Glomerular endothelial cell (primary cell): ENCODE measurements around the gene CTSA. TPM values are rescaled to one million over a fixed set of nuclear protein-coding genes. Genes with fewer than 3 reads are reported as not detected.
A peak's percentile ranks its signal among the peaks of the same experiment; 100 is the strongest.

Experiments
- DNase-seq: peaks from one replicate; pipeline ENCODE4 v3.0.0-alpha.2; 2011; ENCODE audit warnings: low read depth, low spot score; ENCODE audit errors: extremely low read depth
- total RNA-seq: library from RNA; depleted of rRNA; stranded (reverse); fragments of >200 nt; gene quantifications from 2 replicates; pipeline ENCODE4 v1.2.3, GENCODE V29; 2015

CTSA gene
- total RNA-seq, 1 donor from 2014 or later: 234 TPM

DNA sequence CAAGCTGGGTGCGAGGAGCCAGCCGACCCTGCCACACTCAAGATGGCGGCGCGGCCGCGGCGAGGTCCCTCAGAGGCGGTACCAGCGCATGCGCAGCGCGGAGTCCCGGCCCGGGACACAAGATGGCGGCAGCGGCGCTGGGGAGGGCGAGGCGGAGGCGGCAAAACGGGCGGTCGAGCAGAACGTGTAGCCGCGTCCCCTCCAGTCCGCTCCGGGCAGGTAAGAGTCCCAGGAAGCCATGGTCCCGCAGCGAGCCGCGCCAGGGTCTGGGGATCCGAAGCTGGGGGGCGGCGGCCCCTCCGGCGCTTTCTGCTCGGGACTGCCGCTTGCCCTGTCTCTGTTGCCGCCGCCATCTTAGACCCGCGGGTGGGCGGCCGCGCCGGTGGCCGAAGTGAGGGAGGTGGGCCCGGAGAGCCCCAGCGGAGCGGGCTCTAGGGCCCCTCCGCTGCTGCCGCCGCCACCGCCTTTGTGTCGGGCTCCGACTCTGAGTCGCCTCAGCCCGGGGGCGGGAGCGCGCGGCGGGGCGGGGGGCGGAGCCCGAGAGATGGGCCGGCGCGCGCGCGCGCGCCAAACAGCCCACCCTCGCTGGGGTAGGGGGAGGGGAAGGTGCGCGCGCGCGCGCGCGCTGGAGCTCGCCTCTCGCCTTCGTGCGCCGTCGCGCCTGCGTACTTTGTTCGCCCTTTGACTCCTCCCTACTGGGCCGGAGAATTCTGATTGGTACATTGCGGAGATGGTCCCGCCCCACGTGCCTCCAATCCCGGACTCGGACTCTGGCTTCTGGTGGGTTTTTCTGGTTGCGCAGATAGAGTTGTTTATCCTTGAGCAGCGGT is 43.7 kb downstream of the CTSA start, which contains the start of gene PCIF1:
PCIF1 (plus strand) TSS at position 98 of the 830 bp plus-strand sequence. CDS start 4,317 bp downstream, outside the sequence.
- DNase-seq: peak; percentile 95

DNA sequence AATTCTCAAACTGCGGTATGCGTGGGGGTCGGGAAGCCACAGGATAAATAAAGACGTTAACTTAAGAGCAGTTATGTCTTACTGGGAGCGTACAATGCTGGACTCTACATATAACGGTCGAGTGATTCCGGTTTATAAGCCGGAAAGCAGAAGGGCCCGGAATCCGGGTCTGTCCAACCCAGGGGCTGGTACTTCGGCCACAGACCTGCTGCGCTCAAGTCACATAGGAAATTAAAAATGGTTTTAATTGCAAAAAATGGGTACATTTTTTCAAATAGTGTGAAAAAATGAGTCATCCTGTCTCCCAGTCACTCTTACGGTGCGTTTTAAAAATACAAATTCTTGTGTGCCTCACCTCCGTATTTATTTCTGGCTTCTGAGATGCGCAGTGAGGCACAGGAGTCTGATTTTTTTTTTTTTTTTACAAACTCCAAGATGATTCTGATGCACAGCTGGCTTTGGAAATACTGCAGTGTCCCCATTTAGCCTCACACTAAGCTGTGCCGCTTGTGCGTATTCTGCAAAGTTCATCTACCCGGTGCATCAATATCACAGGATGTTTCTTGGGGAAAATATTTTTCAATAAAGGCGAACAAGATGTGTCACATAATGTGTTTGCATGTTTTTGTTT is 44.4 kb downstream of the CTSA start:
- no peak for DNase-seq

DNA sequence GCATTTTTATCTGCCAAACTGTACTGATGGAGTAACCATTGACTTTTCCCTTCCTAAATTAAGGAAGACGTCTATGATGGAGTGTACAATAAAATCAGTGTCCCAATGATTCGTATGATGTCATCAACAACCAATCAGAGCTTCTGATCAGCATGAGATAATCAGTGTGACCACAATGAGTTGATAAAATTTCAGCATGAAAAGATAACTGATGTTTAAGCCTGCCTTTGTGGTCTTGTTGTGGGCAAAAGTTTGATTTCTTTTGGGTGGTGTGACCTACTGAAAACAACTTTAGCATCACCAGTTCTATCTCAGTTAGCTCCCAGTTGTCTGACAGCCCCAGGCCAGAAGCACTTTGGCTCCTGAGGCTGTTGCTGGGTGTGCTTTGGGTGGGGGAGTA is 46.6 kb downstream of the CTSA start:
- no peak for DNase-seq

DNA sequence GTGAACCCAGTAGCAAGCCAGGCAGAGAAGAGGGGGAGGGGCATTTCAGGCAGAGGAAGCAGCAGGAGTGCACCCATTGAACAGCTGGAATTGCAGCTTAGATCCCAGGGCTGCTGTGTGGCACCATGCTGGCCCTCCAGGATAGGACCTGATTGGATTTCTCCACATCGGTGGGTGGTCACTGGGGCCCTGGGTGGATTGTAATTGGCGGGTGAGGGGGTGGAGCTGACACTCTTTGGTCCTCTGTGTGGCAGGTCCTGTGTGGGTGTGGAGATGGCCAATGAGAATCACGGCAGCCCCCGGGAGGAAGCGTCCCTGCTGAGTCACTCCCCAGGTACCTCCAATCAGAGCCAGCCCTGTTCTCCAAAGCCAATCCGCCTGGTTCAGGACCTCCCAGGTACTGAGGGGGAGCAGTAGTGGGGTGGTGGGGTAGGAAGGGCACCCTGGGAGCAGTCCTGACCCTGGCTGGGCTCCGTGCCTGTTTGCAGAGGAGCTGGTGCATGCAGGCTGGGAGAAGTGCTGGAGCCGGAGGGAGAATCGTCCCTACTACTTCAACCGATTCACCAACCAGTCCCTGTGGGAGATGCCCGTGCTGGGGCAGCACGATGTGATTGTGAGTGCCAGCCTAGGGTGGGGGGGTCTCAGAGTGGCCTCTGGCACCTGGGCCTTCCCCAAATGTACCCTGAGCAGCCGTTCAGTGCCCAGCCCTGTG is 47.7 kb downstream of the CTSA start:
- no peak for DNase-seq

DNA sequence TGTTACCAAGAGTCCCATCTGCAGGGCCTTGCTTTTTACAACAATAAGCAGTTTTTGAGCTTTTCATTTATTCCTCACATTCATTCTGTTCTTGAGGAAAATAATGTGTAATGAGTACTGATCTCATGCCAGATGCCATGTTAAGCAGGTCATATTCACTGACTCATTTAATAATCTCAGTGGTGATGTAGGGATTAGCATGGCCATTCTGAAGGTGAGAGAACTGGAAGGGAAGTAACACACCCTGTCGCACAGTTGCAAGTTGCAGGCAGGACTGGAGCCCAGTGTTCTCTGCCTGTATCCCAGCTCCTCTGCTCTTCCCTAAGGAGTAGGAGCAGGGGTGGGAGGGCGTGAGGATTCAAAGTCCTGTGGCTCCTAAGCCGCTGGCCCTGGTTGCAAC is 48.9 kb downstream of the CTSA start:
- DNase-seq: no peak

DNA sequence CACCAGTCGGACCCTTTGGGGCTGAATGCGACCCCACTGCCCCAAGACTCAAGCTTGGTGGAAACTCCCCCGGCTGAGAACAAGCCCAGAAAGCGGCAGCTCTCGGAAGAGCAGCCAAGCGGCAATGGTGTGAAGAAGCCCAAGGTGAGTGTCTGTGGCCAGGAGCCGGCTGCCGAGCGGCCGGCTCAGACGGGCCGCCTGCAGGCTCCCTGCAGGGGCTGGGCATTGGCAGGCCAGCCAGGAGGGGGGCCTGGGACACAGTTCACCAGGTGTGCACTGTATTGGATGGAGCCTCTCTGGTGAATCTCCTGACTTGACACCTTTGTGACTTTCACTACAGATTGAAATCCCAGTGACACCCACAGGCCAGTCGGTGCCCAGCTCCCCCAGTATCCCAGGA is 49.3 kb downstream of the CTSA start:
- no peak for DNase-seq

DNA sequence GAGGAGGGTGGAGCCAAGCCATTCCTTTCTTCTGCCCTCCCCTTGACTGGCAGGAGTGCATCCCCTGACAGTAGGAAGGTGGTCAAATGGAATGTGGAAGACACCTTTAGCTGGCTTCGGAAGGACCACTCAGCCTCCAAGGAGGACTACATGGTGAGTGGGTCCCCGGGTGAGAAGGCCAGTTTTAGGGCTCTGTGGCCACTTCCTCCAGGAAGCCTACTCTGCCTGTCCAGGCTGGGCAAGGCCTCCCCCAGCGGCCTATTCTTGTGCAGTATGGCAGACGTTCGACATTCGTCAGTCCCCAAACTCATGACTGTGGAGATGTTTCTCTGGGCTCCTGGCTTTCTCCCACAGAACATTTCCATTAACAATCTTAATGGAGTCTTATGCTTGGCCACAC is 52.5 kb downstream of the CTSA start:
- no peak for DNase-seq

DNA sequence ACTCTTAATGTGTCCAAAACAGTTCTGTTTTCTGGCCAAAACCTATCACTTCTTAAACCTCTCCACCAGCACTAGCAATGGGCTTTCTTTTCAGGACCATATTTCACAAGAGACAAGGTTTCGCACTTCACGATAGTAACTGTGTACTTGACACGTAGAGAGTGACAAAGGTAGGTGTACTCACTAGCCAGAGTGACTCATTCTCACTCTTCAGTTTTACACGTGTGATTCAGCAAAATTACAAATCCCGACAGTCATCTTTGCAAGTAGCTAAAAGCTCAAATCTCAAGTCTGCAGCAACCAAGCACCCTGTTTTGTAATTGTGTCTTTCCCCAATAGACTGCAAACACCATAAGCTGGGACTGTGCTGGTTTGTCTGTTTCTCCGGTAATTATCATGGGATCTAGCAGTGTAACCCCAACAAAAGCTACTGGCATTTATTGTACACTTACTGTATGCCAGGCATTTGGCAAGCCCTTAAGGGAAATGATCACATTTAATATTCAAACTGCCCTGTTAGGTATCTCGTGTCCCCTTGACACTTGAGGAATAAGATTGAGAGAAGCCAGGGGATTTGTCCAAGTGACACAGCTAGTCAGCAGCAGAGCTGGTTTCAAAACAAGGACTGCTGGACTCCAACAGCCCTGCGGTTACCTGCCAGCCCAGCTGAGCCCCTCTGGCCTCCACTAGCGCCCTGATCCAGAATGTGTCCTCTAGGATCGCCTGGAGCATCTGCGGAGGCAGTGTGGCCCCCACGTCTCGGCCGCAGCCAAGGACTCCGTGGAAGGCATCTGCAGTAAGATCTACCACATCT is 53.2 kb downstream of the CTSA start:
- DNase-seq: no peak

DNA sequence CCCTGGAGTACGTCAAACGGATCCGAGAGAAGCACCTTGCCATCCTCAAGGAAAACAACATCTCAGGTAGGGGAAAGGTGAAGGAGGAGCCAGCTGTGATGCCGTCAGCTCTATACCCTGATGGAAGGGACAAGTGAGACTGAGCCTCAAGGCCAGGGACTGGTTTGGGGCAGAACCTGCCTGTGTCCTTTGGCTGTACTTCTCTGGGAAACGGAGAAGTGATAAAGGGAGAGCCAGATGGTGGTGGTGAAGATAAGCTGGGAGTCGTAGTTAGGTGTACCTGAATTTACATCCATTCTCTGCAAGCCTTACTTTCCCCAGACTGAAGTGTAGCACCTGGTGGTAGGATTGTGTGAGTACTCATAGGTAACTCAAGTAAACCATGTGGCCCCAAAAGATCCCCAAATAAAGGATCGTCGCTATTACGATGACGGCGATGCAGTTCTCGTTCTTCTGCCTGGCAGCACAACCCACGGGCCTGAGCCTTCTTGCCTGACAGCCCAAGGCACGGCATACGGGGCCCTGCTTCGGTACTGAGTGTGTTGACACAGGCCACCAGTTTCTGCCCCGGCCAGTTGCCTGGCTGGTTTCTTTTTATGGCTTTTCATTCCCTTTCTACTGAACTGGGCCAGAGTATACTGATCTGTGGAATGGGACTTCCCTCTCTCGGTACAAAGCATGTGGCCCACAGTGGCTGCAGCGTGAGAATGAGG is 54.0 kb downstream of the CTSA start:
- DNase-seq: no peak

DNA sequence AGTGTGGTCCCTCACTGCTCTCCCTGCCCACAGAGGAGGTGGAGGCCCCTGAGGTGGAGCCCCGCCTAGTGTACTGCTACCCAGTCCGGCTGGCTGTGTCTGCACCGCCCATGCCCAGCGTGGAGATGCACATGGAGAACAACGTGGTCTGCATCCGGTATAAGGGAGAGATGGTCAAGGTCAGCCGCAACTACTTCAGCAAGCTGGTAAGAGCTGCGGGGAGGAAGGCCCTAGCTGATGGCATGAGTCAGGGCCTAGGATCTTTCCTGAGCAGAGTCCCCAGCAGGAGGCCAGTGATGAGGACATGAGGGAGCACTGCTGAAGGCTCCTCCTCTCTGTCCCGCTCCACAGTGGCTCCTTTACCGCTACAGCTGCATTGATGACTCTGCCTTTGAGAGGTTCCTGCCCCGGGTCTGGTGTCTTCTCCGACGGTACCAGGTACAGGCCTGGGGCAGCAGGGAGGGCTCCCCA is 54.6 kb downstream of the CTSA start:
- DNase-seq: no peak

DNA sequence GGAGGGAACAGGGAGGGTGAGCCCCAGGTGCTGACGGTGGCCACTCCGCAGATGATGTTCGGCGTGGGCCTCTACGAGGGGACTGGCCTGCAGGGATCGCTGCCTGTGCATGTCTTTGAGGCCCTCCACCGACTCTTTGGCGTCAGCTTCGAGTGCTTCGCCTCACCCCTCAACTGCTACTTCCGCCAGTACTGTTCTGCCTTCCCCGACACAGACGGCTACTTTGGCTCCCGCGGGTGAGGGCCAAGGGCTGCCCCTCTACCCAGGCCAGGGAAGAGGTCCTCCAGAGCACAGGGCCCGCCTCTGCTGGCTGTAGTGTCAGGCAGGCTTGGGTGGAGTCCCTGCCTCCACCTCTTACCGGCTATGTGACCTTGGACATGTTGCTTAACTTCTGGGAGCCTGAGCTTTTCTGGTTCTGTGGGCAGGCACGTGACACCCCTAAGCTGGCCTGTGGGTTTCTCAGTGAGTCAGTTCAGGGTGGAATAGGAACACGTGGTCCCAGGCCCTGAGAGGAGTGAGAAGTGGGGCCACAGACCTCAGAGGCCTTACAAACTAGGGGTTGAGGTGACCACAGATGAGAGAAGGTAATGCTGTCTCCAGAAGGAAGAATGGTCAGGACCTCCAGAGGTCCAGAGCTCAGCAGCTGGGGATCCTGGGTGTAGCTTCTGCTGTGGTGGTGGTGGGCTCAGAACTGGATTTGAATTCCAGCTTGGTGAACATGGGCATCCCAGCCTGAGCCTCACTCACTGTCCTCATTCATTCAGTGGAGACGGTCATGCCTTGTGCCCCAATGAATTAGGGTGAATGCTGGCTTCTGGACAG is 55.2 kb downstream of the CTSA start:
- no peak for DNase-seq

DNA sequence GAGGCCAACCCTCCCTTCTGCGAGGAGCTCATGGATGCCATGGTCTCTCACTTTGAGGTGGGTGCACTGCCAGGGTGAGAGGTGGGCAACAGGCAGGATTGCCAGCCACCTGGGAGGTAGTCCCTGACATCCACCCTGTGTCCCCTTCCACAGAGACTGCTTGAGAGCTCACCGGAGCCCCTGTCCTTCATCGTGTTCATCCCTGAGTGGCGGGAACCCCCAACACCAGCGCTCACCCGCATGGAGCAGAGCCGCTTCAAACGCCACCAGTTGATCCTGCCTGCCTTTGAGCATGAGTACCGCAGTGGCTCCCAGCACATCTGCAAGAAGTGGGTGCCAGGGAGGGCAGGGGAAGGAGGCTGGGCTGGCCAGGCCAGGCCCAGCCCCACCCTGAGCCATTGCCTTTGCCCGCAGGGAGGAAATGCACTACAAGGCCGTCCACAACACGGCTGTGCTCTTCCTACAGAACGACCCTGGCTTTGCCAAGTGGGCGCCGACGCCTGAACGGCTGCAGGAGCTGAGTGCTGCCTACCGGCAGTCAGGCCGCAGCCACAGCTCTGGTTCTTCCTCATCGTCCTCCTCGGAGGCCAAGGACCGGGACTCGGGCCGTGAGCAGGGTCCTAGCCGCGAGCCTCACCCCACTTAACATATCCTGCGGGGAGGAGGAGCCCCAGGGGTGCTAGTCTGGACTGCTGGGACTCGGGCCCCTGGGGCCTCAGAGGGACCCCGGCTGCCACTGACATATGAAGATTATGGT is 56.2 kb downstream of the CTSA start:
- no peak for DNase-seq

DNA sequence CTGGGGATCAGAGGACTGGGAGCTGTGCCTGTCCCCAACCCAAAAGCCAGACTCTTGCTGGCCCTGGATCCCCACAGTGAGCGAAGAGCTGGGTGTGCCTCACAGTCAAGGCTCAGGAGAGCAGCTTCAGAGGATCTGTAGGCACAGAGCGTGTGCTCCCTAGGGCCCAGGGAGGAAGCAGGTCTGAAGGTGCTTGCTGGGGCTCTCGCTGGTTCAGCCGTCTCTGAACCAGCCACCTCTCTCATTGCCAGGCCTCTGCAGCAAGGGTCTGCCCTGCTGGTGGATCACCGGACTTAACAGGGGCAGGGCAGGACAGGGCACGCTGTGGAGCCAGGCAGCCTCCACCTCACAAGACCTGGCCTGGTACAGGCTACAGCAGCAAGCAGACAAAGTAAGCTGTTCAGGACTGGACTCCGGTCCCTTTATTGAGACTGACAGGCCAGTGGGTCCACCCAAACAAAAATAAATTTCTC is 57.2 kb downstream of the CTSA start:
- DNase-seq: no peak

Other genes with a start within 250 kb of the CTSA start
- not detected in 2 replicates for gene WFDC11, start 221.1 kb upstream of the CTSA start, total RNA-seq
- gene WFDC13, start 189.3 kb upstream of the CTSA start, total RNA-seq: not detected in 2 replicates
- not detected in 2 replicates for gene WFDC10B, start 186.3 kb upstream of the CTSA start, total RNA-seq
- not detected in 2 replicates for gene SPINT4, start 169.0 kb upstream of the CTSA start, total RNA-seq
- gene WFDC3, start 99.5 kb upstream of the CTSA start, total RNA-seq: 0.99 TPM in 1 of 2 replicates, not detected in the other
- 30.6 and 39.5 TPM in 2 replicates for gene DNTTIP1, start 99.4 kb upstream of the CTSA start, total RNA-seq
- 28.8 and 38.3 TPM in 2 replicates for gene UBE2C, start 78.7 kb upstream of the CTSA start, total RNA-seq
- not detected in 2 replicates for gene TNNC2, start 64.0 kb upstream of the CTSA start, total RNA-seq
- 24.7 and 26.3 TPM in 2 replicates for gene SNX21, start 57.5 kb upstream of the CTSA start, total RNA-seq
- gene ACOT8, start 33.9 kb upstream of the CTSA start, total RNA-seq: 31.0 and 32.3 TPM in 2 replicates
- 6.2 and 6.7 TPM in 2 replicates for gene ZSWIM3, start 33.7 kb upstream of the CTSA start, total RNA-seq
- 9.4 and 11.4 TPM in 2 replicates for gene ZSWIM1, start 10.1 kb upstream of the CTSA start, total RNA-seq
- 0.29 TPM in 1 of 2 replicates, not detected in the other for gene SPATA25, start 3.7 kb upstream of the CTSA start, total RNA-seq
- 3.4 and 4.8 TPM in 2 replicates for gene NEURL2, start 127 bp upstream of the CTSA start, total RNA-seq
- 24.6 and 28.1 TPM in 2 replicates for gene PLTP, start 20.8 kb downstream of the CTSA start, total RNA-seq
- gene PCIF1, start 43.3 kb downstream of the CTSA start, total RNA-seq: 12.8 and 17.4 TPM in 2 replicates
- gene ZNF335, start 80.9 kb downstream of the CTSA start, total RNA-seq: 12.5 and 19.3 TPM in 2 replicates
- gene MMP9, start 117.6 kb downstream of the CTSA start, total RNA-seq: 0.12 and 1.1 TPM in 2 replicates
- 0.34 and 2.2 TPM in 2 replicates for gene SLC12A5, start 137.9 kb downstream of the CTSA start, total RNA-seq
- 25.9 and 34.3 TPM in 2 replicates for gene NCOA5, start 198.6 kb downstream of the CTSA start, total RNA-seq
- gene CD40, start 227.0 kb downstream of the CTSA start, total RNA-seq: 9.3 and 14.0 TPM in 2 replicates